ENCODE measurements around the gene ANKRD17.

The ANKRD17 gene

DNA sequence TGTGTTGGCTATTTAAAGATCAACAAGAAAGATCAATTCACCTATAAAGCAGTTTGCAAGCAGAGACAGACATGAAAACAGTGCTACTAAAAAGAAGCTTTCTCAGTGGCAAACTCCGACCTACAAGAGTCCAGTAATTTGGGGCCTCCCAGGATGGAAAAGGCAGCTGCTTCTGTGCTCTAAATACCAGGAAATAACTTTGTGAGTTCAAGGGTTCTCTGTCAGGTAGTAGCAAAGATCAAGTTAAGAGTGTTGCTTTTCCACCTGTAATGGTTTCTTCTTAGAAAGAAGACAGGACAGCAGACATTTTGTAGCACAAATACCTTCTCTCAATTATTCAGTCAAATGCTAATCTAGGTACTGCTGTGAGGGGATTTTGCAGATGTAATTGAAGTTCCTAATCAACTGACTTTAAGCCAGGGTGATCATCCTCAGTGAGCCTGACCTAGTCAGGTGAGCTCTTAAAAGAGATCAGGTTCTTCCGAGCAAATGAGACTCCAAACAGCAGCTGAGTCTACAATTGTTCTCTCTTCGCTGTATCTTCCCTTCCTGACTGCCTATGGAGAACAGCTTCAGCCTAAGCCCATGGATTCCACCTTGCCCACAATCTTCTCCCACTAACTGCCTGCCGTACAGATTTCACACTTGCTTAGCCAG is 13.5 kb downstream of the ANKRD17 start:
- H3K27ac ChIP-seq (ENCODE audit: low read length) = no peak overlapping the region
- H3F3A ChIP-seq (ENCODE audit: insufficient read depth, low read length) = no peaks in the 10 kb centered on the region
- H3K9me3 ChIP-seq (replicated peaks; ENCODE audit: insufficient read depth, low read length) = no peaks in the 10 kb centered on the region
- no peaks in the 10 kb centered on the region; the same call in 1 of the 2 replicates for H3K36me3 ChIP-seq (replicated peaks; ENCODE audit: insufficient read depth, low read length)
- DNase-seq = no peak
- H3K27me3 ChIP-seq (replicated peaks; ENCODE audit: insufficient read depth, low read length) = no peaks in the 10 kb centered on the region
- H3K4me1 ChIP-seq (ENCODE audit: low read length) = no peaks in the 10 kb centered on the region
- no peaks in the 10 kb centered on the region for H3K9me2 ChIP-seq (replicated peaks; ENCODE audit: insufficient read depth, low read length)
- peaks cover 39% of the 10 kb centered on the region for H4K20me1 ChIP-seq (ENCODE audit: insufficient read depth, low read length)
- no peak overlapping the region for H3K4me2 ChIP-seq (ENCODE audit: low read depth, low read length)
- no peak overlapping the region for H3K4me3 ChIP-seq (ENCODE audit: low read length)
- TF ChIP-seq, protein P1, sequence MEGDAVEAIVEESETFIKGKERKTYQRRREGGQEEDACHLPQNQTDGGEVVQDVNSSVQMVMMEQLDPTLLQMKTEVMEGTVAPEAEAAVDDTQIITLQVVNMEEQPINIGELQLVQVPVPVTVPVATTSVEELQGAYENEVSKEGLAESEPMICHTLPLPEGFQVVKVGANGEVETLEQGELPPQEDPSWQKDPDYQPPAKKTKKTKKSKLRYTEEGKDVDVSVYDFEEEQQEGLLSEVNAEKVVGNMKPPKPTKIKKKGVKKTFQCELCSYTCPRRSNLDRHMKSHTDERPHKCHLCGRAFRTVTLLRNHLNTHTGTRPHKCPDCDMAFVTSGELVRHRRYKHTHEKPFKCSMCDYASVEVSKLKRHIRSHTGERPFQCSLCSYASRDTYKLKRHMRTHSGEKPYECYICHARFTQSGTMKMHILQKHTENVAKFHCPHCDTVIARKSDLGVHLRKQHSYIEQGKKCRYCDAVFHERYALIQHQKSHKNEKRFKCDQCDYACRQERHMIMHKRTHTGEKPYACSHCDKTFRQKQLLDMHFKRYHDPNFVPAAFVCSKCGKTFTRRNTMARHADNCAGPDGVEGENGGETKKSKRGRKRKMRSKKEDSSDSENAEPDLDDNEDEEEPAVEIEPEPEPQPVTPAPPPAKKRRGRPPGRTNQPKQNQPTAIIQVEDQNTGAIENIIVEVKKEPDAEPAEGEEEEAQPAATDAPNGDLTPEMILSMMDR (IDR thresholded peaks at IDR 0.05; ENCODE audit: low read length) = no peak
- no peak for TF ChIP-seq EZH2phosphoT487 (IDR thresholded peaks at IDR 0.05; ENCODE audit: low read length)
- TF ChIP-seq EZH2 (optimal IDR thresholded peaks at IDR 0.05; ENCODE audit: low read depth, low read length) = no peak
- no peak overlapping the region for H2AFZ ChIP-seq (ENCODE audit: low read length)
- H3K79me2 ChIP-seq (ENCODE audit: low read length) = peaks cover 100% of the 10 kb centered on the region
- no peak overlapping the region for H3K9ac ChIP-seq (ENCODE audit: low read length)

- H3F3A ChIP-seq (ENCODE audit: insufficient read depth, low read length) = no peaks in the 10 kb centered on the region
- H3K9ac ChIP-seq (ENCODE audit: low read length) = no peak overlapping the region
- peaks cover 18% of the 10 kb centered on the region for H4K20me1 ChIP-seq (ENCODE audit: insufficient read depth, low read length)
- H3K79me2 ChIP-seq (ENCODE audit: low read length) = peaks cover 96% of the 10 kb centered on the region
- H2AFZ ChIP-seq (ENCODE audit: low read length) = no peak overlapping the region
- H3K4me3 ChIP-seq (ENCODE audit: low read length) = no peak overlapping the region
- no peaks in the 10 kb centered on the region for H3K9me3 ChIP-seq (replicated peaks; ENCODE audit: insufficient read depth, low read length)
- no peak overlapping the region for H3K27ac ChIP-seq (ENCODE audit: low read length)
- DNase-seq = no peak
- TF ChIP-seq, protein P1 (IDR thresholded peaks at IDR 0.05; ENCODE audit: low read length) = no peak
- TF ChIP-seq EZH2phosphoT487 (IDR thresholded peaks at IDR 0.05; ENCODE audit: low read length) = no peak
- no peak for TF ChIP-seq EZH2 (optimal IDR thresholded peaks at IDR 0.05; ENCODE audit: low read depth, low read length)
- H3K4me1 ChIP-seq (ENCODE audit: low read length) = no peaks in the 10 kb centered on the region
- no peaks in the 10 kb centered on the region; the same call in 1 of the 2 replicates for H3K36me3 ChIP-seq (replicated peaks; ENCODE audit: insufficient read depth, low read length)
- no peak overlapping the region for H3K4me2 ChIP-seq (ENCODE audit: low read depth, low read length)
- no peaks in the 10 kb centered on the region for H3K9me2 ChIP-seq (replicated peaks; ENCODE audit: insufficient read depth, low read length)
- no peaks in the 10 kb centered on the region for H3K27me3 ChIP-seq (replicated peaks; ENCODE audit: insufficient read depth, low read length)
Observed at GRCh38 chr4:73237044-73237443, 21.6 kb downstream of the ANKRD17 start.

- no peaks in the 10 kb centered on the region for H3K4me1 ChIP-seq (ENCODE audit: low read length)
- no peaks in the 10 kb centered on the region for H3K9me2 ChIP-seq (replicated peaks; ENCODE audit: insufficient read depth, low read length)
- H4K20me1 ChIP-seq (ENCODE audit: insufficient read depth, low read length) = peaks cover 18% of the 10 kb centered on the region
- H3K79me2 ChIP-seq (ENCODE audit: low read length) = peaks cover 96% of the 10 kb centered on the region
- TF ChIP-seq EZH2 (optimal IDR thresholded peaks at IDR 0.05; ENCODE audit: low read depth, low read length) (no peak), EZH2phosphoT487 (IDR thresholded peaks at IDR 0.05; ENCODE audit: low read length) (no peak)
- H3K36me3 ChIP-seq (replicated peaks; ENCODE audit: insufficient read depth, low read length) = no peaks in the 10 kb centered on the region; the same call in 1 of the 2 replicates
- H3K9ac ChIP-seq (ENCODE audit: low read length) = no peak overlapping the region
- no peaks in the 10 kb centered on the region for H3K27me3 ChIP-seq (replicated peaks; ENCODE audit: insufficient read depth, low read length)
- no peaks in the 10 kb centered on the region for H3F3A ChIP-seq (ENCODE audit: insufficient read depth, low read length)
- DNase-seq = no peak
- no peak overlapping the region for H2AFZ ChIP-seq (ENCODE audit: low read length)
- no peaks in the 10 kb centered on the region for H3K9me3 ChIP-seq (replicated peaks; ENCODE audit: insufficient read depth, low read length)
- H3K4me3 ChIP-seq (ENCODE audit: low read length) = no peak overlapping the region
- H3K4me2 ChIP-seq (ENCODE audit: low read depth, low read length) = no peak overlapping the region
- H3K27ac ChIP-seq (ENCODE audit: low read length) = no peak overlapping the region
Observed at GRCh38 chr4:73236151-73236550, 22.4 kb downstream of the ANKRD17 start.

DNA sequence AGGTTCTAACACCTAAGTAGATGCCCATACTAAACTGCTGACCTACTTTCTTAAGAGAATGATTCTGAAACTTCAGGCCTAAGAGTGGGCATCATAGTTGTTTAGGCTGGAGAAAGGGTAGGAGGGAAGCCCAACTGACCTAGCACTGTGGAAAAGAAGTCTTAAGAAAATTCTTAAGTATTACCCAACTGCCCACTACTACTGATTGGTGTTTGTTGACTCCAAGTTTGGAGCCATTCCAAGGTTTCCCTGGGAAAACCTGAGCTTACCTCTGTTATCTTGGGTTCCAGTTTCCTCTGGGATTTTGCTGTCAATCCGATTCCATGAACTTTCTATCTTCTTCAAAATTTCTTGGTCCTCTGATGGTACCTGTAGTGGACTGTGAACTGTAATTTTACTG is 23.9 kb downstream of the ANKRD17 start:
- Histone ChIP-seq H3K36me3 (replicated peaks; ENCODE audit: insufficient read depth, low read length) (no peaks in the 10 kb centered on the region; the same call in 1 of the 2 replicates), H3K4me3 (ENCODE audit: low read length) (no peak overlapping the region), H3F3A (ENCODE audit: insufficient read depth, low read length) (no peaks in the 10 kb centered on the region)

More for the DNA sequence above, 23.9 kb downstream of the ANKRD17 start:
- H3K27me3 ChIP-seq (replicated peaks; ENCODE audit: insufficient read depth, low read length) = no peaks in the 10 kb centered on the region
- DNase-seq = no peak
- no peak overlapping the region for H3K9ac ChIP-seq (ENCODE audit: low read length)
- H3K9me2 ChIP-seq (replicated peaks; ENCODE audit: insufficient read depth, low read length) = no peaks in the 10 kb centered on the region
- H4K20me1 ChIP-seq (ENCODE audit: insufficient read depth, low read length) = peaks cover 14% of the 10 kb centered on the region; the same call in 1 of the 2 replicates
- H3K4me2 ChIP-seq (ENCODE audit: low read depth, low read length) = no peak overlapping the region
- peaks cover 95% of the 10 kb centered on the region for H3K79me2 ChIP-seq (ENCODE audit: low read length)
- no peak overlapping the region for H3K27ac ChIP-seq (ENCODE audit: low read length)
- H3K4me1 ChIP-seq (ENCODE audit: low read length) = no peaks in the 10 kb centered on the region
- TF ChIP-seq, protein P1 (IDR thresholded peaks at IDR 0.05; ENCODE audit: low read length) = no peak
- TF ChIP-seq EZH2phosphoT487 (IDR thresholded peaks at IDR 0.05; ENCODE audit: low read length) = no peak
- no peak for TF ChIP-seq EZH2 (optimal IDR thresholded peaks at IDR 0.05; ENCODE audit: low read depth, low read length)
- no peaks in the 10 kb centered on the region for H3K9me3 ChIP-seq (replicated peaks; ENCODE audit: insufficient read depth, low read length)
- H2AFZ ChIP-seq (ENCODE audit: low read length) = no peak overlapping the region

Measured in MM.1S (cell line).